ENCODE measurements around the gene ST3GAL3. TPM values are rescaled to one million over a fixed set of nuclear protein-coding genes. Genes with fewer than 3 reads are reported as not detected.

Gene ST3GAL3
- total and polyA plus RNA-seq, 8 donors, result 5.6 to 11.4 (median 8.6) TPM

- ATAC-seq (no peak), DNase-seq (no peak), FAIRE-seq (no peak)
- intact Hi-C loops (cut with DNase I), result no loop called here
- Histone ChIP-seq H3K4me1 (no peaks in the 10 kb centered on the region), H3K27ac (no peak overlapping the region), H3K27me3 (no peaks in the 10 kb centered on the region), H3K9me3 (no peaks in the 10 kb centered on the region), H3K4me3 (no peak overlapping the region), H3K36me3 (no peaks in the 10 kb centered on the region)
- WGBS, 2 donors, result 71 to 72% methylated on average over 7 of the region's 7 CpGs
- no peak for TF ChIP-seq CTCF (IDR thresholded peaks at IDR 0.05)
These were observed 24.7 kb downstream of the ST3GAL3 start for GRCh38 chr1:43731867-43732531.

DNA sequence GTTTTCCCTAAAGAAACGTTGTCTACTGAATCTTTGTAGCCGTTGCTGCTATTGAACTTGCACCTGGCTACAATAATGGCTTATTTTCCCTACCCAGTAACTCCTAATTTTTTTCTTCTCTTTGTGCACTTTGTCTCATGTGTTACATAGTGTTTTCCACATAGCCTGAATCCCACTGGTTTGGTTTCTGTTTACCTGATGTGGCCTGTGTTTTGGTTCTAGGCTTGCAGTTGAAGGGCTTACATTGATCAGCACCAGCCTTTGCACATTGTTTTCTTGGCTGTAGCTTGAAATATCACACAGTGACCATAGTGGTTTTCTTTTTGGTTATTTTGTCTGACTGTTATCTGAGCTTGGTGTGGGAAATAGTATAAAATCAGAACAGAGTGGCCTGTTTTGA is 29.5 kb downstream of the ST3GAL3 start:
- Histone ChIP-seq H3K9me3 (no peaks in the 10 kb centered on the region), H3K36me3 (no peaks in the 10 kb centered on the region), H3K4me1 (no peaks in the 10 kb centered on the region), H3K27me3 (no peaks in the 10 kb centered on the region), H3K27ac (no peak overlapping the region), H3K4me3 (no peak overlapping the region)
- intact Hi-C loops (cut with DNase I), result no loop called here
- 61 to 70% methylated on average over 2 of the region's 2 CpGs for WGBS, 2 donors
- ATAC-seq (no peak), DNase-seq (no peak), FAIRE-seq (no peak)
- no peak for TF ChIP-seq CTCF (IDR thresholded peaks at IDR 0.05)

DNA sequence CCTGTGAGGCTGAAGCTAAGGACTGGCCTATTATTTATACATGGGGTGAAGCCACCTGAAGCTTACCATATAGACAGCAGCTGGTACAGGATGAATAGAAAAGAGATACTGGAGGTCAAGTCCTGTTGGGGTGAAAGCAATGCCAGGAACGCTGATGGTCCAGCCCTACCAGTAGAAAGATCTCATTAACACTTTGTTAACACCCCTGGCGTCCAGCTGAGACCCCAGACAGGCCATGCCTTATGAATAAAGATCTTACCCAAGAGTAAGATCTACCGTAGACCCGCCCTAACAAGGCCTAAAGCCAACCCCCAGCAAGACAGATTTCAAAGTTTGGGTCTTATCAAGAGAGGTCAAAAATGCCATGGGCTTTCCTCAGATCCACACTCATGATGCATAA is 34.7 kb downstream of the ST3GAL3 start:
- DNase-seq (no peak), FAIRE-seq (no peak), ATAC-seq (no peak)
- no peaks in the 10 kb centered on the region for H3K9me3 ChIP-seq
- H3K4me1 ChIP-seq, result no peaks in the 10 kb centered on the region
- intact Hi-C loops (cut with DNase I), result no loop called here
- no peak for TF ChIP-seq CTCF (IDR thresholded peaks at IDR 0.05)
- H3K36me3 ChIP-seq, result no peaks in the 10 kb centered on the region
- H3K27ac ChIP-seq, result no peak overlapping the region
- no peak overlapping the region for H3K4me3 ChIP-seq
- 86 to 87% methylated on average over 4 of the region's 4 CpGs for WGBS, 2 donors
- H3K27me3 ChIP-seq, result no peaks in the 10 kb centered on the region

DNA sequence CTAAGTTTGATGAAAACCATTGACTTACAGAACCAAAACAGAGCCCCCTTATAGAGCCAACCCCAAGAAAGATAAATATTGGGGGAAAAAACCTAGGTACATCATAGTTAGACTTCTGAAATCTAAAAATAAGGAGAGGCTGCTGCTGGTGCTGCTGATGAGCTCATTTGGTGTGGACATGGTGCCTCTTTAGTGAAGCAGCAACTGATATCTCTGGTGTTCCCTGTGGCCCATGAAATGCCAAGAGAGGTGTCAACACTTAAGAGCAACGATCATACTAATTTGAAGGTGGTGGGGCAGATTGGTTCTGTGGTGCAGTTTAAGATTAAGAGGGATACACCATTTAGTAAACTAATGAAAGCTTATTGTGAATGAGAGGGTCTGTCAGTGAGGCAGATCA is 35.9 kb downstream of the ST3GAL3 start:
- FAIRE-seq (no peak), DNase-seq (no peak), ATAC-seq (no peak)
- Histone ChIP-seq H3K27ac (no peak overlapping the region), H3K9me3 (no peaks in the 10 kb centered on the region), H3K27me3 (no peaks in the 10 kb centered on the region), H3K4me3 (no peak overlapping the region), H3K36me3 (no peaks in the 10 kb centered on the region), H3K4me1 (no peaks in the 10 kb centered on the region)
- no peak for TF ChIP-seq CTCF (IDR thresholded peaks at IDR 0.05)
- intact Hi-C loops (cut with DNase I), result no loop called here
- 84 to 95% methylated on average over 1 of the region's 1 CpG for WGBS, 2 donors

- Histone ChIP-seq H3K9me3 (no peaks in the 10 kb centered on the region), H3K27ac (no peak overlapping the region), H3K27me3 (no peaks in the 10 kb centered on the region), H3K4me3 (no peak overlapping the region), H3K4me1 (no peaks in the 10 kb centered on the region), H3K36me3 (no peaks in the 10 kb centered on the region)
- DNase-seq (no peak), FAIRE-seq (no peak), ATAC-seq (no peak)
- WGBS, 2 donors, result 83 to 99% methylated on average over 4 of the region's 4 CpGs
- TF ChIP-seq CTCF (IDR thresholded peaks at IDR 0.05), result no peak
- intact Hi-C loops (cut with DNase I), result no loop called here
These were observed 40.4 kb downstream of the ST3GAL3 start for GRCh38 chr1:43747736-43748135.
